ENCODE data around the gene HMCN1. TPM values are rescaled to one million over a fixed set of nuclear protein-coding genes. Genes with fewer than 3 reads are reported as not detected.

HMCN1 gene
- total RNA-seq, 5 donors from 2014 or later (not counting 1 experiment from before 2014, with no cell fraction given) = 0.05 to 0.23 (median 0.16) TPM

GRCh38 chr1:185933580-185933979, 199.4 kb downstream of the HMCN1 start:
- H3K27me3 ChIP-seq (replicated peaks in 1 of 2; ENCODE audit: control insufficient read depth in 2 of 2, extremely low read depth in 1 of 2, insufficient read depth in 2 of 2, low read length in 1 of 2) = no peaks in the 10 kb centered on the region
- ATAC-seq (replicated peaks in 1 of 4) = no peak

GRCh38 chr1:185934476-185935189, 200.4 kb downstream of the HMCN1 start:
- Histone ChIP-seq H3K27me3 (replicated peaks in 1 of 2; ENCODE audit: control insufficient read depth in 2 of 2, extremely low read depth in 1 of 2, insufficient read depth in 2 of 2, low read length in 1 of 2) (no peaks in the 10 kb centered on the region), H3K27ac (ENCODE audit: low read length) (no peak overlapping the region), H3K36me3 (ENCODE audit: control insufficient read depth in 2 of 2, extremely low read depth in 1 of 2, insufficient read depth in 1 of 2, low read length in 1 of 2) (no peaks in the 10 kb centered on the region), H3K4me3 (ENCODE audit: control insufficient read depth in 1 of 2, extremely low read depth in 1 of 2, low read length in 1 of 2) (no peak overlapping the region), H3K4me1 (ENCODE audit: control insufficient read depth in 1 of 2, extremely low read depth in 1 of 2, insufficient read depth in 2 of 2, low read length in 2 of 2) (no peaks in the 10 kb centered on the region), H3K9me3 (no peaks in the 10 kb centered on the region)
- POLR2A ChIA-PET = no interaction called here
- Mint-ChIP-seq H3K27ac (no peak overlapping the region), H3K9me3 (peaks cover 0 to 5% (median 0%) of the 10 kb centered on the region in 3 donors), H3K36me3 (no peaks in the 10 kb centered on the region), H3K27me3 (peaks cover 3% of the 10 kb centered on the region in 2 donors), H3K4me1 (no peaks in the 10 kb centered on the region), H3K4me3 (no peak overlapping the region)
- DNase-seq (no peak), ATAC-seq (replicated peaks in 1 of 4) (no peak)
- CTCF ChIA-PET = no interaction called here
- no CpG with 5 or more reads among the region's 5 CpGs for WGBS (ENCODE audit: insufficient coverage)

More at GRCh38 chr1:185933580-185933979, 199.4 kb downstream of the HMCN1 start:
- no peaks in the 10 kb centered on the region for H3K36me3 ChIP-seq (ENCODE audit: control insufficient read depth in 2 of 2, extremely low read depth in 1 of 2, insufficient read depth in 1 of 2, low read length in 1 of 2)
- Mint-ChIP-seq H3K4me3 (no peak overlapping the region), H3K36me3 (no peaks in the 10 kb centered on the region), H3K27me3 (peaks cover 3% of the 10 kb centered on the region in 2 donors), H3K27ac (no peak overlapping the region), H3K9me3 (peaks cover 0 to 5% (median 0%) of the 10 kb centered on the region in 3 donors), H3K4me1 (no peaks in the 10 kb centered on the region)
- no peak overlapping the region for H3K27ac ChIP-seq (ENCODE audit: low read length)
- DNase-seq = no peak
- no peak overlapping the region for H3K4me3 ChIP-seq (ENCODE audit: control insufficient read depth in 1 of 2, extremely low read depth in 1 of 2, low read length in 1 of 2)
- CTCF ChIA-PET = no interaction called here
- no peaks in the 10 kb centered on the region for H3K4me1 ChIP-seq (ENCODE audit: control insufficient read depth in 1 of 2, extremely low read depth in 1 of 2, insufficient read depth in 2 of 2, low read length in 2 of 2)
- WGBS (ENCODE audit: insufficient coverage) = 91% methylated on average over 3 of the region's 4 CpGs
- POLR2A ChIA-PET = no interaction called here
- H3K9me3 ChIP-seq = no peaks in the 10 kb centered on the region

DNA sequence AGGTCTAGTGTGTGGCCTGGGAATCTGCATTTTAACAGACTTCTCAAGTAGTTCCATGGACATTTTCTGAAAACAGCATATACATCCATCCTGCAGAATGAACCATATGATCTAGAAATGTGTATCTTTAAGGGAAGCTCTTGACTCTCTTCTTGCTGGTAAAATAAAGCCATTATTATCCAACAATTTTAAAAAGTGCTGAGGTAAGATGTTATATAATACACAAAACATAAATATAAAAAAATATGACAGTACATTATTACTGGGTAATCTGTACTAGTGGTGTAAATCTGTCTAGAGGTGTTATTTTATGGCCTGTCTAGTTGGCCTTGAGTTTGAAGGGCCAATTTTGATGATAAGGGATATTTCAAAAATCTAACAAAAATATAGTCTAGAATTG, 201.2 kb downstream of the HMCN1 start:
- Mint-ChIP-seq H3K9me3 (peaks cover 0 to 5% (median 0%) of the 10 kb centered on the region in 3 donors), H3K36me3 (no peaks in the 10 kb centered on the region), H3K4me1 (no peaks in the 10 kb centered on the region), H3K27me3 (peaks cover 3% of the 10 kb centered on the region in 2 donors), H3K27ac (no peak overlapping the region), H3K4me3 (no peak overlapping the region)
- Histone ChIP-seq H3K4me3 (ENCODE audit: control insufficient read depth in 1 of 2, extremely low read depth in 1 of 2, low read length in 1 of 2) (no peak overlapping the region), H3K4me1 (ENCODE audit: control insufficient read depth in 1 of 2, extremely low read depth in 1 of 2, insufficient read depth in 2 of 2, low read length in 2 of 2) (no peaks in the 10 kb centered on the region), H3K27ac (ENCODE audit: low read length) (no peak overlapping the region), H3K36me3 (ENCODE audit: control insufficient read depth in 2 of 2, extremely low read depth in 1 of 2, insufficient read depth in 1 of 2, low read length in 1 of 2) (no peaks in the 10 kb centered on the region), H3K9me3 (no peaks in the 10 kb centered on the region), H3K27me3 (replicated peaks in 1 of 2; ENCODE audit: control insufficient read depth in 2 of 2, extremely low read depth in 1 of 2, insufficient read depth in 2 of 2, low read length in 1 of 2) (no peaks in the 10 kb centered on the region)
- no peak for DNase-seq
- POLR2A ChIA-PET = no interaction called here
- no peak for ATAC-seq (replicated peaks in 1 of 4)
- CTCF ChIA-PET = no interaction called here

DNA sequence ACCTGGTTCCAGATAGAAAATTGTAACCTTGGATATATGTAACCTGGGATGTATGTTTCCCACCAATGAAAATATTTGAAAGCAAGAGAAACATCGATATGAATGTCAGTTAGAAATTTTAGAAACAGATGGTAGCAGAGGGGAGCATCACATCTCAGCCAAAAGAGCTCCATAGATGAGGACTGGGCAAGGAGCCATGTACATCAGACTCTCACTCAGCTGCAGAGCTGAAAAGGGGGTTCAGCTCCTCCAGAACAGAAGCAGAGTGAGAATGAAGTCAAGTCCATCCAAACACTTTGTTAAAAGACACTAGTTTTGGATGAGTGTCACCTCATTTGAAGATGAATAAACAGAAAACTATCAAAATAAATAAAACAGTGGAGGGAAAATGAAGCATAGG, 202.4 kb downstream of the HMCN1 start:
- Histone ChIP-seq H3K36me3 (ENCODE audit: control insufficient read depth in 2 of 2, extremely low read depth in 1 of 2, insufficient read depth in 1 of 2, low read length in 1 of 2) (no peaks in the 10 kb centered on the region), H3K27me3 (replicated peaks in 1 of 2; ENCODE audit: control insufficient read depth in 2 of 2, extremely low read depth in 1 of 2, insufficient read depth in 2 of 2, low read length in 1 of 2) (no peaks in the 10 kb centered on the region), H3K4me3 (ENCODE audit: control insufficient read depth in 1 of 2, extremely low read depth in 1 of 2, low read length in 1 of 2) (no peak overlapping the region), H3K9me3 (no peaks in the 10 kb centered on the region), H3K4me1 (ENCODE audit: control insufficient read depth in 1 of 2, extremely low read depth in 1 of 2, insufficient read depth in 2 of 2, low read length in 2 of 2) (no peaks in the 10 kb centered on the region), H3K27ac (ENCODE audit: low read length) (no peak overlapping the region)
- ChIA-PET POLR2A (no interaction called here), CTCF (interaction anchor here in 1 of 2 donors (0.9 kb wide), 1 partner anchor 11 kb away, joined by 3 read pairs; no protein-coding TSS in a partner anchor)
- H3K9me3 Mint-ChIP-seq = peaks cover 0 to 5% (median 0%) of the 10 kb centered on the region in 3 donors
- ATAC-seq (replicated peaks in 1 of 4) (no peak), DNase-seq (no peak)
- 33% methylated on average over 1 of the region's 1 CpG for WGBS (ENCODE audit: insufficient coverage)
- no peak overlapping the region for H3K27ac Mint-ChIP-seq
- no peak overlapping the region for H3K4me3 Mint-ChIP-seq
- H3K36me3 Mint-ChIP-seq = no peaks in the 10 kb centered on the region
- no peaks in the 10 kb centered on the region for H3K4me1 Mint-ChIP-seq
- peaks cover 3% of the 10 kb centered on the region in 2 donors for H3K27me3 Mint-ChIP-seq

- Histone ChIP-seq H3K27ac (ENCODE audit: low read length) (no peak overlapping the region), H3K4me1 (ENCODE audit: control insufficient read depth in 1 of 2, extremely low read depth in 1 of 2, insufficient read depth in 2 of 2, low read length in 2 of 2) (no peaks in the 10 kb centered on the region), H3K4me3 (ENCODE audit: control insufficient read depth in 1 of 2, extremely low read depth in 1 of 2, low read length in 1 of 2) (no peak overlapping the region), H3K9me3 (no peaks in the 10 kb centered on the region), H3K27me3 (replicated peaks in 1 of 2; ENCODE audit: control insufficient read depth in 2 of 2, extremely low read depth in 1 of 2, insufficient read depth in 2 of 2, low read length in 1 of 2) (peaks cover 0 to 2% of the 10 kb centered on the region in 2 experiments), H3K36me3 (ENCODE audit: control insufficient read depth in 2 of 2, extremely low read depth in 1 of 2, insufficient read depth in 1 of 2, low read length in 1 of 2) (no peaks in the 10 kb centered on the region)
- POLR2A ChIA-PET = no interaction called here
- Mint-ChIP-seq H3K9me3 (peaks cover 0 to 5% (median 0%) of the 10 kb centered on the region in 3 donors), H3K27ac (no peak overlapping the region), H3K4me1 (no peaks in the 10 kb centered on the region), H3K36me3 (no peaks in the 10 kb centered on the region), H3K4me3 (no peak overlapping the region), H3K27me3 (peaks cover 3% of the 10 kb centered on the region in 2 donors)
- CTCF ChIA-PET = no interaction called here
- WGBS (ENCODE audit: insufficient coverage) = 50% methylated on average over 2 of the region's 2 CpGs
- DNase-seq (no peak), ATAC-seq (replicated peaks in 1 of 4) (no peak)
Observed at GRCh38 chr1:185938396-185938795, 204.2 kb downstream of the HMCN1 start.

DNA sequence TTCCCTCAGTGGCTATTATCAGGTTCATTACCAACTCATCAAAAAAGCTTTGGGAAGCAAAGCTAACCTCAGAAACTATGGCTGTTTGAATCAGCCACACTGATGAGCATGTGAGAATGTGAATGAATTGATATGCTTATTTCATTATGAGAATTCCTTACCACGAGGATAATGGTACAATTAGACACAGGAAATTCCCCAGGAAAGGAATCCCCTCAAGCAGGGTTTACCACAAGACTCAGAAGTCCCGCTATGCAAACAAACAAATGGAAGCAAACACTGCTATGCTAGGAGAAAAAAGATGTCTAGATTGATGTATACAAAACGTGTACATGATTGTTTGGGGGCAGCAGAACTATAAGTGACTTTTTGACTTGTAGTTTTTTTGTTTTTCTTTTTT, 205.0 kb downstream of the HMCN1 start:
- H3K4me1 Mint-ChIP-seq = no peaks in the 10 kb centered on the region
- ChIA-PET CTCF (no interaction called here), POLR2A (no interaction called here)
- no peak for ATAC-seq (replicated peaks in 1 of 4)
- Histone ChIP-seq H3K27ac (ENCODE audit: low read length) (no peak overlapping the region), H3K27me3 (replicated peaks in 1 of 2; ENCODE audit: control insufficient read depth in 2 of 2, extremely low read depth in 1 of 2, insufficient read depth in 2 of 2, low read length in 1 of 2) (peaks cover 0 to 2% of the 10 kb centered on the region in 2 experiments), H3K36me3 (ENCODE audit: control insufficient read depth in 2 of 2, extremely low read depth in 1 of 2, insufficient read depth in 1 of 2, low read length in 1 of 2) (no peaks in the 10 kb centered on the region), H3K4me3 (ENCODE audit: control insufficient read depth in 1 of 2, extremely low read depth in 1 of 2, low read length in 1 of 2) (no peak overlapping the region), H3K9me3 (no peaks in the 10 kb centered on the region), H3K4me1 (ENCODE audit: control insufficient read depth in 1 of 2, extremely low read depth in 1 of 2, insufficient read depth in 2 of 2, low read length in 2 of 2) (no peaks in the 10 kb centered on the region)
- WGBS (ENCODE audit: insufficient coverage) = no CpG with 5 or more reads among the region's 3 CpGs
- no peak overlapping the region for H3K27ac Mint-ChIP-seq
- H3K4me3 Mint-ChIP-seq = no peak overlapping the region
- H3K27me3 Mint-ChIP-seq = peaks cover 3% of the 10 kb centered on the region in 2 donors
- H3K9me3 Mint-ChIP-seq = peaks cover 0 to 5% (median 0%) of the 10 kb centered on the region in 3 donors
- no peak for DNase-seq
- H3K36me3 Mint-ChIP-seq = no peaks in the 10 kb centered on the region

Data from T-cell (primary cell).